ENCODE data around the gene MOCOS.
"Not testable (repeated sequence)": the region's sequence is repeated elsewhere in the genome, so short reads cannot be mapped to it uniquely, and the experiment has no call there.

The MOCOS gene

GRCh38 chr18:36187193-36187825, at the start of gene MOCOS:
Gene MOCOS (plus strand): TSS chr18:36187497. CDS start chr18:36187540, 43 bp downstream.
- peak in 15 of 56 donors; percentile 8 to 53 (median 16) for DNase-seq

DNA sequence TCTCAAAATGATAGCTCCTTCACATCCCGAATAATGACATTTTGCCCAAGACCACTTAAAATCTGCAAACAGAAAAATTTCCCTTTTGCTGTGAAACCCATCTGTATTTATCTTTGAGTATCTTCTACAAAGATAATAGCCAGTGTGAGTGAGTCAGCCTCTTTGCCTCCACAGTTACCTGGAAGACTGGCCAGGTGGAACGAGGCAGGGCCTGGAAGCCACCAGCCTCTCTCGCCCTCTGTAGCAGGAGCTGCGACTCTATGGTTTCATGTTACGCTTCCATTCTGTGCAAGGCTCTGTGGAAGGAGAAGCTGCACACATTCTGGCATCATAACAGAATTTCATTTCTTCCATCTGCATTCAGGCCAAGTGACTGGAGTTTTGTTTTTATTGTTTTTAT, 48.1 kb upstream of the MOCOS start:
- DNase-seq, result no peak

GRCh38 chr18:36141576-36141975, 45.7 kb upstream of the MOCOS start:
- DNase-seq, result no peak

GRCh38 chr18:36142751-36143150, 44.5 kb upstream of the MOCOS start:
- DNase-seq, result no peak

DNA sequence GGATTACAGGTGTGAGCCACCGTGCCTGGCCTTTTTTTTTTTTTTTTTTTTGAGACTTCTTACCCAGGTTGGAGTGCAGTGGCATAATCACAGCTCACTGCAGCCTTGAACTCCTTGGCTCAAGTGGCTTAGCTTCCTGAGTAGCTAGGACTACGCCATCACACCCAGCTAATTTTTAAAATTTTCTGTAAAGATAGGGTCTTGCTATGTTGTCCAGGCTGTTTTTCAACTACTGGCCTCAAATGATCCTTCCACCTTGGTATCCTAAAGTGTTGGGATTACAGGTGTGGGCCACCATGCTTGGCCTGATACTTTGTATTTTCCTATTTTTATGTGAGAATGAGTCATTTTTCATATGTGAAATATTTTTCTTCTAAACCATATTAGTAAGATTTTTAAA, 43.9 kb upstream of the MOCOS start:
- no peak for DNase-seq

DNA sequence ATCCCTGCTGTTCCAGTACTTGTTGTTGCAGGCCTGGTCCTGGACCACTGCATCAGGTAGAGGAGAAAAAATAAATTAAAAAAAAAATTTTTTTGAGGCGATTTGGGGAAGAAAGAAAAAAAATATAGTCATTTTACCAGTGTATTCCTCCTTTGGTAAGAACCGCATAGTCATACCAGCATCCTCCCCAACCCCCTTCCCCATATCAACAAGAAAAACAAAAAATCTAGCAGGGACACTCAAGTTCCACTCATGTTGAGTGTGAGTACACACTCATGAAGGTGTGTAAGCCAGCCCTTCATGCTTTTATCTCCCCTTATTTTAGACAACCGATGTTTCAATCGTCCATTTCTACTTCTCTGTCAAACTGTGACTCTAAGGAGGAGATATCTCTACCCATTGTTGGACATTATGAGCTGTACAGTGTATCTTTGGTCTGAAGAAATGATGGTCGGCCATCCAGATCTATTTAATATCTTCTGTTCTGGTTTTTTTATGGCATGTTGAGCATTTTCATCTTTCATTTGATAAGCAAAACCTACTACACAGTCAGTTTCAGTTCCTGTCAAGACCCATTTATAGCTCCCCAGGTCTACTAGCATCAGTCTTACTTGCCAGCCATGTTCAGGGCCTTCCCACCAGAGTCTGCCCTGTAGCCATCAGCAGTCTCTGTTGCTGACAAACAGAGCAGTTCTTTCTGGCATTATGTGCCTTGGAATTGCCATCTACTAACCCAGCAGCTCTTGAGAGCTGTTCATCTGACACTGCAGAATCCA, 37.6 kb upstream of the MOCOS start:
- DNase-seq, result no peak

GRCh38 chr18:36152781-36153180, 34.5 kb upstream of the MOCOS start:
- DNase-seq, result no peak

DNA sequence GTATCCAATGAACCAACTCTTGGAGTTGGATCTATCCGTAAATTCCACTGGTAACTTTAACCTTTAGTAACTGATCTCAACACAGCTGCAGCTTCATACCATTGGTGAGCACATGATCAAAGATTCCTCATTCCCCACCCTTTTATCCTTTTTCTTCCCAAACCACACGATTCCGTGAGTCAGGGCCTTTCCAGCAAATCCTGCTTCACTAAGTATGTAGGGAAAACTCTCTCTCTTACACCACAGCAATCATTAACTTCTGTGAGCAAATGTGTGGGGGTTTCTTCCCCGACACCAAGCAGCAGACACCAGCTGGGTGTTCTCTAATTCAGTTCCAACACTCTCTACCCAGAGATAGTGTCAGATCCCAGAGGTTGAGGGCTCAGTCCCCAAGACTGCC, 34.1 kb upstream of the MOCOS start:
- DNase-seq, result no peak

DNA sequence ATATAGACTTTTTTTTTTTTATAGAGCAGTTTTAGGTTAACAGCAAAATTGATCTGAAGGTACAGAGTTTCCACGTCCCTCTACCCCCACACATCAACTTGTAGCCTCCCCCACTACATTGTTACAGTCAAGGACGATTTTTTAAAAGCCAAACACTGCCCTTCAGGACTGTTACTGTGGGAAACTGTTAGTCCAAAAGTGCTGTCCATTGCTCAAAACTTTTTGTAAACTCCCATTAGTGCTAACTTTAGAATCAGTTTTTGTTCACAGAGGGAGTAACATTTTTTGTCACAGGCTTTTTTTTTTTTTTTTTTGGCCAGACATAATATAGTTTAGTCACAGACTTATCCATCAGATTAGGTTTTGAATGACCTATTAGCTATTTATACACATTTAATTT, 33.5 kb upstream of the MOCOS start:
- no peak for DNase-seq

DNA sequence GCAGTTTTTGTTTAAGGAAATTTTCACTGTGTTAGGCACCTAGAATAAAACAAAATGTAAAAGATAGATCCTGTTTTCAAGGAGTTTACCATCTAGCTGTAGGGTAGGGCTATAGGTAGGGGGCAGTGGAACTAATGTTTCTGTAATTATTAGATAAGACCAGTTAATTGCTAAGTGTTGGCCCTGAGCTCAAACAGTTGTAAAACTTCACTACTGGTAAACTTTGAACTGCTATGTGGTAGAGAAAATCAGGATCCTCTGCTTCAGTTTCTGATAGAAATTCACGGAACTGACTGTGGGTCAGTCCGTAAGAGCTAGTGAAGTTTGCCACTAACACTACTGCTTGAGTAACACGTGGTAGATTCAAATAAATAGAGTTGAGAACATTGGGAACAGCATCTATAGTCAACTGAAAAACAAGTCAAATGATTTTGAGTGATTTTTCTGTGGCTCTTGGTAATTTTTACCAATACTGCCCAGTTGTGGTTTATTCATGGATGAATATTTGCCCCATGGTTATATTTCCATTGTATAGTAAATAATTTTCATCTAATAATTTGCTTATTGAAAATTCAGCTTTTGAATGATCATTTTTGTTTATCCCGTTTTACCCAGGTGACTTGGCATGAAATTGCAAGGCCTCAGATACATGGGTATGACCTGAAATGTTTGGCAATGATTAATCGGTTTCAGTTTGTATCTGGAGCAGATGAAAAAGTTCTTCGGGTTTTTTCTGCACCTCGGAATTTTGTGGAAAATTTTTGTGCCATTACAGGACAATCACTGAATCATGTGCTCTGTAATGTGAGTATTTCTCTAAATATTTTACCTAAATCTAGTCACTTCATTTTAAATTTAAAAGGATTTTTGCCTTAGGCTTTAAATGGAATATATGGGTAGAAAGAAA, 31.2 kb upstream of the MOCOS start:
- no peak for DNase-seq

- DNase-seq, result no peak
Observed at GRCh38 chr18:36157441-36157840, 29.9 kb upstream of the MOCOS start.

GRCh38 chr18:36158266-36158867, 28.9 kb upstream of the MOCOS start:
- no peak for DNase-seq

- no peak for DNase-seq
Observed at GRCh38 chr18:36160959-36161371, 26.3 kb upstream of the MOCOS start.

DNA sequence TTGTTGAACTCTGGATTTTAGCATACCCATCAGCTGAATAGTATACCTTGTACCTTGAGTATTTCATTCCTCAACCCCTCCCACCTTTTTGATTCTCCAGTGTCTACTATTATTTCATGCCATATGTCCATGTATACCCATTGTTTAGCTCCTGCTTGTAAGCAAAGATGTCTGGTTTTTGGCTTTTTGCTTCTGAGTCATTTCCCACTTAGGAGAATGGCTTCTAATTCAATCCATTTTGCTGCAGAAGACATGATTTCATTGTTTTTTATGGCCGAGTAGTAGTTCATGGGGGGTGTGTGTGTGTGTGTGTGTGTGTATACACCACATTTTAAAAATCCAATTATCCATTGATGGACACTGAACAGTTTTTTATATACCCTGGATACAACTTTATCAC, 24.3 kb upstream of the MOCOS start:
- DNase-seq, result no peak

- DNase-seq, result no peak
Observed at GRCh38 chr18:36167692-36168218, 19.5 kb upstream of the MOCOS start.

- DNase-seq, result not testable (repeated sequence)
Observed at GRCh38 chr18:36168296-36168695, 19.0 kb upstream of the MOCOS start.

DNA sequence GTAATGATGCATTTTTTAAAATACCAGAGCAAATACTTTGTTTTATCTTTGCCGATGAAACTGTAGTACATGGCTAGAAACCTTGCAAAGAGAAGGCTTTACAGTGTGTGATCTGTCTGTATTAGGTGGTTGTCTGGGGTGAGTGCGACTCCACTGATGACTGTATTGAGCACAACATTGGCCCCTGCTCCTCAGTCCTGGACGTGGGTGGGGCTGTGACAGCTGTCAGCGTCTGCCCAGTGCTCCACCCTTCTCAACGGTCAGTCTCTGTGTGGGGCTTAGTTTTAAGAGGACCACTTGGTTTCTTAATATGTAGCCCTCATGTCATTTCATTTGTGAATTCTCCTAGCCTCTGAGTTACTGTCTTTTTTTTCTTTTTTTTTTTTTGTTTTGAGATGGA, 17.4 kb upstream of the MOCOS start:
- DNase-seq, result no peak

- DNase-seq, result no peak
Observed at GRCh38 chr18:36175481-36175880, 11.8 kb upstream of the MOCOS start.

GRCh38 chr18:36176177-36176584, 11.1 kb upstream of the MOCOS start:
- DNase-seq, result no peak

GRCh38 chr18:36176711-36177110, 10.6 kb upstream of the MOCOS start:
- no peak for DNase-seq

GRCh38 chr18:36177913-36178312, 9.4 kb upstream of the MOCOS start:
- no peak for DNase-seq
